ENCODE data around the gene PIP5K1A. TPM values are rescaled to one million over a fixed set of nuclear protein-coding genes. Genes with fewer than 3 reads are reported as not detected.
"Not testable (repeated sequence)": the region's sequence is repeated elsewhere in the genome, so short reads cannot be mapped to it uniquely, and the experiment has no call there.

The PIP5K1A gene
- total RNA-seq, 1 donor, result 67.7 TPM

- no peak for DNase-seq (ENCODE audit: insufficient read length, low spot score, missing footprints)
- no peaks in the 10 kb centered on the region for H3K36me3 ChIP-seq (ENCODE audit: insufficient read depth, low read length)
- H4K20me1 ChIP-seq (ENCODE audit: insufficient read depth, low read length), result peaks cover 13% of the 10 kb centered on the region
- peaks cover 26% of the 10 kb centered on the region for H3K79me2 ChIP-seq (ENCODE audit: insufficient read depth, low read length)
- H3K4me2 ChIP-seq (ENCODE audit: insufficient read depth, low read length), result peak overlapping the region; percentile 81
- TF ChIP-seq, protein P1, sequence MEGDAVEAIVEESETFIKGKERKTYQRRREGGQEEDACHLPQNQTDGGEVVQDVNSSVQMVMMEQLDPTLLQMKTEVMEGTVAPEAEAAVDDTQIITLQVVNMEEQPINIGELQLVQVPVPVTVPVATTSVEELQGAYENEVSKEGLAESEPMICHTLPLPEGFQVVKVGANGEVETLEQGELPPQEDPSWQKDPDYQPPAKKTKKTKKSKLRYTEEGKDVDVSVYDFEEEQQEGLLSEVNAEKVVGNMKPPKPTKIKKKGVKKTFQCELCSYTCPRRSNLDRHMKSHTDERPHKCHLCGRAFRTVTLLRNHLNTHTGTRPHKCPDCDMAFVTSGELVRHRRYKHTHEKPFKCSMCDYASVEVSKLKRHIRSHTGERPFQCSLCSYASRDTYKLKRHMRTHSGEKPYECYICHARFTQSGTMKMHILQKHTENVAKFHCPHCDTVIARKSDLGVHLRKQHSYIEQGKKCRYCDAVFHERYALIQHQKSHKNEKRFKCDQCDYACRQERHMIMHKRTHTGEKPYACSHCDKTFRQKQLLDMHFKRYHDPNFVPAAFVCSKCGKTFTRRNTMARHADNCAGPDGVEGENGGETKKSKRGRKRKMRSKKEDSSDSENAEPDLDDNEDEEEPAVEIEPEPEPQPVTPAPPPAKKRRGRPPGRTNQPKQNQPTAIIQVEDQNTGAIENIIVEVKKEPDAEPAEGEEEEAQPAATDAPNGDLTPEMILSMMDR (IDR thresholded peaks at IDR 0.05; ENCODE audit: extremely low read depth, low read depth, low read length), result peak; percentile 60
- peak overlapping the region; percentile 75 for H2AFZ ChIP-seq (ENCODE audit: low read length)
- H3K4me3 ChIP-seq (ENCODE audit: insufficient read depth, low read length), result peak overlapping the region; percentile 57
- H3K27ac ChIP-seq (ENCODE audit: low read depth, low read length), result peak overlapping the region; percentile 72
- H3K4me1 ChIP-seq (ENCODE audit: insufficient read depth, low read length), result peaks cover 27% of the 10 kb centered on the region
- H3K9me3 ChIP-seq (ENCODE audit: low read depth, low read length), result no peaks in the 10 kb centered on the region
- no peaks in the 10 kb centered on the region for H3K27me3 ChIP-seq (ENCODE audit: insufficient read depth, low read length)
Measured at GRCh38 chr1:151196292-151196800, 2.0 kb upstream of the PIP5K1A start.

- H2AFZ ChIP-seq (ENCODE audit: low read length), result peak overlapping the region; percentile 80
Measured at GRCh38 chr1:151197863-151198253, 494 bp upstream of the PIP5K1A start.

GRCh38 chr1:151199873-151200581 is 1.7 kb downstream of the PIP5K1A start:
- no peaks in the 10 kb centered on the region for H3K9me3 ChIP-seq (ENCODE audit: low read depth, low read length)
- peak; percentile 91 for DNase-seq (ENCODE audit: insufficient read length, low spot score, missing footprints)
- peak overlapping the region; percentile 96 for H3K27ac ChIP-seq (ENCODE audit: low read depth, low read length)
- peaks cover 43% of the 10 kb centered on the region for H4K20me1 ChIP-seq (ENCODE audit: insufficient read depth, low read length)
- TF ChIP-seq, protein P1 (IDR thresholded peaks at IDR 0.05; ENCODE audit: extremely low read depth, low read depth, low read length), result no peak
- peaks cover 32% of the 10 kb centered on the region for H3K4me1 ChIP-seq (ENCODE audit: insufficient read depth, low read length)
- peak overlapping the region; percentile 29 for H2AFZ ChIP-seq (ENCODE audit: low read length)
- H3K4me2 ChIP-seq (ENCODE audit: insufficient read depth, low read length), result peak overlapping the region; percentile 99
- peak overlapping the region; percentile 99 for H3K4me3 ChIP-seq (ENCODE audit: insufficient read depth, low read length)
- no peaks in the 10 kb centered on the region for H3K27me3 ChIP-seq (ENCODE audit: insufficient read depth, low read length)
- H3K36me3 ChIP-seq (ENCODE audit: insufficient read depth, low read length), result peaks cover 20% of the 10 kb centered on the region
- peaks cover 63% of the 10 kb centered on the region for H3K79me2 ChIP-seq (ENCODE audit: insufficient read depth, low read length)

More at GRCh38 chr1:151197863-151198253, 494 bp upstream of the PIP5K1A start:
- peak overlapping the region; percentile 96 for H3K27ac ChIP-seq (ENCODE audit: low read depth, low read length)
- H3K79me2 ChIP-seq (ENCODE audit: insufficient read depth, low read length), result peaks cover 41% of the 10 kb centered on the region
- no peak for DNase-seq (ENCODE audit: insufficient read length, low spot score, missing footprints)
- H3K4me2 ChIP-seq (ENCODE audit: insufficient read depth, low read length), result peak overlapping the region; percentile 99
- TF ChIP-seq, protein P1 (IDR thresholded peaks at IDR 0.05; ENCODE audit: extremely low read depth, low read depth, low read length), result no peak
- peaks cover 32% of the 10 kb centered on the region for H3K4me1 ChIP-seq (ENCODE audit: insufficient read depth, low read length)
- peaks cover 28% of the 10 kb centered on the region for H4K20me1 ChIP-seq (ENCODE audit: insufficient read depth, low read length)
- H3K27me3 ChIP-seq (ENCODE audit: insufficient read depth, low read length), result no peaks in the 10 kb centered on the region
- no peaks in the 10 kb centered on the region for H3K9me3 ChIP-seq (ENCODE audit: low read depth, low read length)
- peak overlapping the region; percentile 99 for H3K4me3 ChIP-seq (ENCODE audit: insufficient read depth, low read length)
- peaks cover 9% of the 10 kb centered on the region for H3K36me3 ChIP-seq (ENCODE audit: insufficient read depth, low read length)

DNA sequence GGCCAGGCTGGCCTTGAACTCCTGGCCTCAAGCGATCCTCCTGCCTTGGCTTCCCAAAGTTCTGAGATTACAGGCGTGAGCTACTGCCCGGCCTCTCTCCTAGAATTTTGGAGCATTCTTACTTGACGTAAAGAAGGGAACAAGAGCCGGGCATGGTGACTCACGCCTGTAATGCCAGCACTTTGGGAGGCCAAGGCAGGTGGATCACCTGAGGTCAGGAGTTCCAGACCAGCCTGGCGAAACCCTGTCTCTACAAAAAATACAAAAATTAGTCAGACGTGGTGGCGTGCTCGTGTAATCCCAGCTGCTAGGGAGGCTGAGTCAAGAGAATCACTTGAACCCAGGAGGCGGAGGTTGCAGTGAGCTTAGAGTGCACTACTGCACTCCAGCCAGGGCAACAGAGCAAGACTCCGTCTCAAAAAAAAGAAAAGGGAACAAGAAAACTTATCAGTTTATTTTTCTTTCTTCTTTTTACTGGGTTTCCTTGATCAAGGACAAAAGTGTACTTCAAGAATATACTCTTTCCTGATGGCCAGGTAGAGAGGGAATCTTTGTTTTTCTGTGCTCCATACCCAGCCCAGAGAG is 7.1 kb downstream of the PIP5K1A start:
- not testable (repeated sequence) for H3K4me3 ChIP-seq (ENCODE audit: insufficient read depth, low read length); H3K27me3 ChIP-seq (ENCODE audit: insufficient read depth, low read length); H3K4me2 ChIP-seq (ENCODE audit: insufficient read depth, low read length); H3K9me3 ChIP-seq (ENCODE audit: low read depth, low read length); H2AFZ ChIP-seq (ENCODE audit: low read length); DNase-seq (ENCODE audit: insufficient read length, low spot score, missing footprints); H3K27ac ChIP-seq (ENCODE audit: low read depth, low read length)
- Histone ChIP-seq H3K36me3 (ENCODE audit: insufficient read depth, low read length) (peaks cover 47% of the 10 kb centered on the region), H4K20me1 (ENCODE audit: insufficient read depth, low read length) (peaks cover 68% of the 10 kb centered on the region), H3K79me2 (ENCODE audit: insufficient read depth, low read length) (peaks cover 96% of the 10 kb centered on the region), H3K4me1 (ENCODE audit: insufficient read depth, low read length) (peaks cover 12% of the 10 kb centered on the region)

Data from osteoblast (primary cell).